ENCODE measurements around the gene ADGRL3.

DNA sequence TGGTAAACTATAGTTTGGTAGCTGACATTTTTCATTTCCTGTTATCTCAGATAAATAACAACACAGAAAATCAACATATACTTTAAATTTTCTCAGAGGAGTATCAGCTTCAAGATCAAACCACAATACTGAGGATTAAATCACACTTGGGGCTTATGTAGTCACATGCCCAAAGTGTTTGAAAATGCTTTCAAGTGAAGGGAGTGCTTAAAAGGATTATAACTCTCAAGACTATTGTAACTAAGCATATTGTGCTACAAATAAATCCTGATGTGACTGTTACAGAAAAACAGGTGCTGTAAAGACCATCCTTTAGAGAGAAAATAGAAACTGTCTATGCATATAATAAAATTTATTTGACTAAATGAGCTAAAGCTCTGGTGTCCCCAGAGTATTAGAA, 887.6 kb downstream of the ADGRL3 start:
- TF ChIP-seq, protein P1, sequence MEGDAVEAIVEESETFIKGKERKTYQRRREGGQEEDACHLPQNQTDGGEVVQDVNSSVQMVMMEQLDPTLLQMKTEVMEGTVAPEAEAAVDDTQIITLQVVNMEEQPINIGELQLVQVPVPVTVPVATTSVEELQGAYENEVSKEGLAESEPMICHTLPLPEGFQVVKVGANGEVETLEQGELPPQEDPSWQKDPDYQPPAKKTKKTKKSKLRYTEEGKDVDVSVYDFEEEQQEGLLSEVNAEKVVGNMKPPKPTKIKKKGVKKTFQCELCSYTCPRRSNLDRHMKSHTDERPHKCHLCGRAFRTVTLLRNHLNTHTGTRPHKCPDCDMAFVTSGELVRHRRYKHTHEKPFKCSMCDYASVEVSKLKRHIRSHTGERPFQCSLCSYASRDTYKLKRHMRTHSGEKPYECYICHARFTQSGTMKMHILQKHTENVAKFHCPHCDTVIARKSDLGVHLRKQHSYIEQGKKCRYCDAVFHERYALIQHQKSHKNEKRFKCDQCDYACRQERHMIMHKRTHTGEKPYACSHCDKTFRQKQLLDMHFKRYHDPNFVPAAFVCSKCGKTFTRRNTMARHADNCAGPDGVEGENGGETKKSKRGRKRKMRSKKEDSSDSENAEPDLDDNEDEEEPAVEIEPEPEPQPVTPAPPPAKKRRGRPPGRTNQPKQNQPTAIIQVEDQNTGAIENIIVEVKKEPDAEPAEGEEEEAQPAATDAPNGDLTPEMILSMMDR (IDR thresholded peaks at IDR 0.05): no peak
- TF ChIP-seq EZH2 (IDR thresholded peaks at IDR 0.05) (no peak), EZH2phosphoT487 (IDR thresholded peaks at IDR 0.05) (no peak)

Data from neural progenitor cell (in vitro differentiated cells).